HG02642 (cell line): ENCODE data around the gene FAHD1.

Source experiments
- ATAC-seq: cut with Tn5 transposase; IDR thresholded peaks from one replicate; pipeline ENCODE4 v1.9.1; 2021; ENCODE audit warnings: mild to moderate bottlenecking; ENCODE audit not compliant: unreplicated experiment, poor library complexity

The FAHD1 gene

DNA sequence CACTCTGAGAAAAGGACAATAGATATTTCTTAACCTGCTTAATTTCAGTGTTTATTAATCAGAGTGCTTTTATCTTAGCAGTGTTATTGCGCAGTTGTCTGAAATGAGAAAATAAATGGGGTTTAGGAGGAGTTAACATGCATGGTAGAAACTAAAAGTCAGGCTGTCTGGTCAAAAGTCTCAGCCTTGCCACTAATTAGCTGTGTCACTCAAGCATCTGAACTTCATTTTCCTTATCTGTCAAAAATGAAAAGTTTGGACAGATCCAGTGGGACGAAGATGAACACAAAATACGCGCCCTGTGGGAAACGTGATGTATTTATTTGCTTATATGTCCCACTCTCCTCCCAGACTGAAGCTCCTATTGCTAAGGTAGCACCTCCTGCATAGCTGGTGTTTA, 51.2 kb downstream of the FAHD1 start:
- ATAC-seq: no peak
